ENCODE results near the gene STEAP4. TPM values are rescaled to one million over a fixed set of nuclear protein-coding genes. Genes with fewer than 3 reads are reported as not detected.

Gene STEAP4
- total RNA-seq: 10 to 100 TPM in 1 of 2 donors, 1 to 10 TPM in 1; 3.7 to 43.8 TPM
- 10 to 100 TPM in 1 of 2 donors, 1 to 10 TPM in 1; 8.7 to 16.9 TPM for polyA plus RNA-seq

- no peak for DNase-seq (ENCODE audit: low spot score)
- H3K27ac ChIP-seq (ENCODE audit: low read depth in 1 of 2, low read length in 2 of 2): peak within 1 kb of the TSS; percentile 40 to 63
- peaks cover 0 to 18% (median 7%) of the 10 kb centered on the region in 4 donors for H3K4me1 ChIP-seq (ENCODE audit: control insufficient read depth in 4 of 4, insufficient read depth in 4 of 4, low read length in 3 of 4)
- peak within 1 kb of the TSS in 2 of 3 donors; percentile 15 to 28 for H3K4me3 ChIP-seq (ENCODE audit: low read depth in 1 of 3, low read length in 3 of 3)
- TF ChIP-seq RXRA (IDR thresholded peaks at IDR 0.05): peak in 1 of 2 donors; percentile 18
- peak; percentile 56 for TF ChIP-seq MAX (IDR thresholded peaks at IDR 0.05)
- TF ChIP-seq TAF1 (conservative IDR thresholded peaks at IDR 0.05): no peak
- no peak for TF ChIP-seq CTCF (IDR thresholded peaks at IDR 0.05; ENCODE audit: low read depth, low read length, missing input control)
- no peak for TF ChIP-seq HNF4A (conservative IDR thresholded peaks at IDR 0.05)
- 7% methylated on average over 30 of the region's 30 CpGs for WGBS
- peaks cover 0 to 4% (median 0%) of the 10 kb centered on the region in 4 donors for H3K27me3 ChIP-seq (ENCODE audit: control insufficient read depth in 4 of 4, insufficient read depth in 4 of 4, low read length in 3 of 4)
- H3K36me3 ChIP-seq (ENCODE audit: control insufficient read depth in 4 of 4, insufficient read depth in 3 of 4, low read depth in 1 of 4, low read length in 3 of 4): no peaks in the 10 kb centered on the region
- no peak within 1 kb of the TSS for H3K9ac ChIP-seq (ENCODE audit: low read depth in 1 of 2, low read length in 2 of 2)
- no peaks in the 10 kb centered on the region for H3K9me3 ChIP-seq (ENCODE audit: control insufficient read depth in 4 of 4, low read length in 3 of 4)
Measured at GRCh38 chr7:88306590-88307048, at the start of gene STEAP4. STEAP4 (minus strand) TSS chr7:88306894; CDS start chr7:88284269, 22,625 bp downstream.

- no peaks in the 10 kb centered on the region for H3K27me3 ChIP-seq (ENCODE audit: control insufficient read depth in 4 of 4, insufficient read depth in 4 of 4, low read length in 3 of 4)
- no peak for TF ChIP-seq ATF3 (IDR thresholded peaks at IDR 0.05)
- TF ChIP-seq NR2F2 (IDR thresholded peaks at IDR 0.05): no peak
- TF ChIP-seq EGR1 (IDR thresholded peaks at IDR 0.05; ENCODE audit: low read depth in 2 of 2): no peak
- TF ChIP-seq ZBTB33 (IDR thresholded peaks at IDR 0.05): no peak
- TF ChIP-seq TAF1 (conservative IDR thresholded peaks at IDR 0.05): no peak
- no peak for TF ChIP-seq FOXA2 (IDR thresholded peaks at IDR 0.05)
- no peak for TF ChIP-seq GABPA (IDR thresholded peaks at IDR 0.05 in 1 of 2, conservative IDR thresholded peaks at IDR 0.05 in 1 of 2)
- TF ChIP-seq MAX (IDR thresholded peaks at IDR 0.05): no peak
- no peak for TF ChIP-seq CTCF (IDR thresholded peaks at IDR 0.05; ENCODE audit: low read depth, low read length, missing input control)
- no peak for TF ChIP-seq SP1 (IDR thresholded peaks at IDR 0.05)
- TF ChIP-seq RAD21 (IDR thresholded peaks at IDR 0.05): no peak
- TF ChIP-seq FOXA1 (IDR thresholded peaks at IDR 0.05): no peak
- TF ChIP-seq HNF4A (conservative IDR thresholded peaks at IDR 0.05): no peak
- TF ChIP-seq REST (IDR thresholded peaks at IDR 0.05): no peak
- TF ChIP-seq JUND (IDR thresholded peaks at IDR 0.05): no peak
- TF ChIP-seq YY1 (IDR thresholded peaks at IDR 0.05): no peak
- TF ChIP-seq RXRA (IDR thresholded peaks at IDR 0.05): no peak
- TF ChIP-seq HNF4G (IDR thresholded peaks at IDR 0.05): no peak
- H3K9me3 ChIP-seq (ENCODE audit: control insufficient read depth in 4 of 4, low read length in 3 of 4): peaks cover 0 to 2% (median 0%) of the 10 kb centered on the region in 4 donors
- DNase-seq (ENCODE audit: low spot score): no peak
- H3K27ac ChIP-seq (ENCODE audit: low read depth in 1 of 2, low read length in 2 of 2): no peak overlapping the region
- H3K9ac ChIP-seq (ENCODE audit: low read depth in 1 of 2, low read length in 2 of 2): no peak overlapping the region
- H3K4me3 ChIP-seq (ENCODE audit: low read depth in 1 of 3, low read length in 3 of 3): no peak overlapping the region
- H3K36me3 ChIP-seq (ENCODE audit: control insufficient read depth in 4 of 4, insufficient read depth in 3 of 4, low read depth in 1 of 4, low read length in 3 of 4): no peaks in the 10 kb centered on the region
- 83% methylated on average over 3 of the region's 3 CpGs for WGBS
- H3K4me1 ChIP-seq (ENCODE audit: control insufficient read depth in 4 of 4, insufficient read depth in 4 of 4, low read length in 3 of 4): peaks cover 0 to 16% (median 9%) of the 10 kb centered on the region in 4 donors
Measured at GRCh38 chr7:88355011-88355410, 48.3 kb upstream of the STEAP4 start.

Data from liver (tissue), 9 donors.